COR-L47 (cell line): ENCODE data around the gene FGFBP2.
"Not testable (repeated sequence)": the region's sequence is repeated elsewhere in the genome, so short reads cannot be mapped to it uniquely, and the experiment has no call there.

ENCODE experiments used
- DNase-seq: peaks from one replicate; lab custom pipeline; 2025; lab: John Stamatoyannopoulos, UW

FGFBP2 gene

GRCh38 chr4:15930314-15930713, 32.7 kb downstream of the FGFBP2 start:
- DNase-seq = no peak

GRCh38 chr4:15929540-15929939, 33.4 kb downstream of the FGFBP2 start:
- no peak for DNase-seq

GRCh38 chr4:15928883-15929282, 34.1 kb downstream of the FGFBP2 start:
- no peak for DNase-seq

GRCh38 chr4:15926486-15926885, 36.5 kb downstream of the FGFBP2 start:
- no peak for DNase-seq

- no peak for DNase-seq
Measured at GRCh38 chr4:15925830-15926229, 37.1 kb downstream of the FGFBP2 start.

GRCh38 chr4:15921592-15921932, 41.4 kb downstream of the FGFBP2 start:
- DNase-seq = no peak

GRCh38 chr4:15920723-15921591, 42.0 kb downstream of the FGFBP2 start:
- no peak for DNase-seq

GRCh38 chr4:15918484-15919129, 44.4 kb downstream of the FGFBP2 start:
- DNase-seq = no peak

GRCh38 chr4:15917297-15917696, 45.7 kb downstream of the FGFBP2 start:
- no peak for DNase-seq

GRCh38 chr4:15916358-15916757, 46.6 kb downstream of the FGFBP2 start:
- DNase-seq = not testable (repeated sequence)

GRCh38 chr4:15914736-15915135, 48.2 kb downstream of the FGFBP2 start:
- no peak for DNase-seq

- DNase-seq = no peak
Measured at GRCh38 chr4:15914291-15914690, 48.7 kb downstream of the FGFBP2 start.

- no peak for DNase-seq
Measured at GRCh38 chr4:15913631-15913970, 49.4 kb downstream of the FGFBP2 start.

- DNase-seq = no peak
Measured at GRCh38 chr4:15912961-15913630, 49.9 kb downstream of the FGFBP2 start.

- DNase-seq = no peak
Measured at GRCh38 chr4:15912236-15912635, 50.7 kb downstream of the FGFBP2 start.
